HG03066 (cell line): ENCODE measurements around the gene ECHS1.
"Not testable (repeated sequence)": the region's sequence is repeated elsewhere in the genome, so short reads cannot be mapped to it uniquely, and the experiment has no call there.

Source experiments
- ATAC-seq: cut with Tn5 transposase; IDR thresholded peaks from one replicate; pipeline ENCODE4 v1.9.1; 2021; ENCODE audit warnings: low read depth; ENCODE audit not compliant: unreplicated experiment

ECHS1 gene

DNA sequence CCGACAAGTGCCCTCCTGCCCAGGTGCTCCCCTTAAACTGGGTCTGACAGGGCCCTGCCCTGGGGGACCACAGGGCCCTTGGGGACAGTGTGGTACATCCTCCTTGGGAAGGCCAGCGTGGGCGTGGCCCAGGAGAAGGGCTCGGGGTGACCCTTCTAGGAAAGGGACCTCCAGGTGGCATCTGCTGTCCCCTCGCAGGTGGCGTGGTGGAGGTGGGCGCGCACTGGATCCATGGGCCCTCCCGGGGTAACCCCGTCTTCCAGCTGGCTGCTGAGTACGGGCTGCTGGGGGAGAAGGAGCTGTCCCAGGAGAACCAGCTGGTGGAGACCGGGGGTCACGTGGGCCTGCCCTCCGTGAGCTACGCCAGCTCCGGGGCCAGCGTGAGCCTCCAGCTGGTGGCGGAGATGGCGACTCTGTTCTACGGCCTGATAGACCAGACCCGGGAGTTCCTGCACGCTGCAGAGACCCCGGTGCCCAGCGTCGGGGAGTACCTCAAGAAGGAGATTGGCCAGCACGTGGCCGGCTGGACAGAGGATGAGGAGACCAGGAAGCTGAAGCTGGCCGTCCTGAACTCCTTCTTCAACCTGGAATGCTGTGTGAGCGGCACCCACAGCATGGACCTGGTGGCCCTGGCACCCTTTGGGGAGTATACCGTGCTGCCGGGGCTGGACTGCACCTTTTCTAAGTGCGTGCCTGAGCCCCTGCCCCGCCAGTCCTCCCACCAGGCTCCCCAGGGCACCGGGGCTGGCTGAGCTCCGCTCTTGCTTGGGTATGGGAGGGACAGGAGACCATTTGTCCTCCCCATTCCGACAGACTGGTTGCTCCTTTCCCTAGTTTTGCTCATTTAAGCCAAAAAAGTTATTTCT lies 6.9 kb upstream of the ECHS1 start:
- peak; percentile 4 for ATAC-seq

- ATAC-seq, result peak; percentile 46
Observed at GRCh38 chr10:133379152-133379800, 6.1 kb upstream of the ECHS1 start, which contains the start of gene PAOX. Gene PAOX, plus strand, starts transcription at chr10:133379262. Its CDS starts 55 bp downstream, at chr10:133379317.

- peak; percentile 36 for ATAC-seq
Observed at GRCh38 chr10:133378251-133379096, 5.3 kb upstream of the ECHS1 start.

DNA sequence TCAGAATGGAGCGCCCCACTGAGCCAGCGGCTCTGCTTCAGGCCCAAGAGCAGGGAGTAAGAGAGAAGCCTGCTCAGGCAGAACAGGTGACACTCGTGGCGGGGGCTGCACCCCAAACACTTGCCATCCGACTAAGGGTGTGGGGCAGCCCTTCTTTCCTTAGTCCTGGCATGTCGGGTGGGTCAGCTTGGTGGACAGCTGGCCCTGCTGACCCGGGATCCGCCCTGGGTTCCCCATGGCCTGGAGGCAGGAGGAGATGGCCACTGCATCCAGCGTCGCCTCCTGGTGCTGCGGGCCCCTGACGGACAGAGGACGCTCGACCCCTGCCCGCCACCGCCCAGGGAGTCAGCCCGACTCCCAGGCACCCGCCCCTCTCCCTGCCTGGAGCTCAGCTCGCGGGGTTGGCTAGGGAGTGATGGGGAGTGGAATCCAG lies 4.7 kb upstream of the ECHS1 start:
- ATAC-seq, result no peak

DNA sequence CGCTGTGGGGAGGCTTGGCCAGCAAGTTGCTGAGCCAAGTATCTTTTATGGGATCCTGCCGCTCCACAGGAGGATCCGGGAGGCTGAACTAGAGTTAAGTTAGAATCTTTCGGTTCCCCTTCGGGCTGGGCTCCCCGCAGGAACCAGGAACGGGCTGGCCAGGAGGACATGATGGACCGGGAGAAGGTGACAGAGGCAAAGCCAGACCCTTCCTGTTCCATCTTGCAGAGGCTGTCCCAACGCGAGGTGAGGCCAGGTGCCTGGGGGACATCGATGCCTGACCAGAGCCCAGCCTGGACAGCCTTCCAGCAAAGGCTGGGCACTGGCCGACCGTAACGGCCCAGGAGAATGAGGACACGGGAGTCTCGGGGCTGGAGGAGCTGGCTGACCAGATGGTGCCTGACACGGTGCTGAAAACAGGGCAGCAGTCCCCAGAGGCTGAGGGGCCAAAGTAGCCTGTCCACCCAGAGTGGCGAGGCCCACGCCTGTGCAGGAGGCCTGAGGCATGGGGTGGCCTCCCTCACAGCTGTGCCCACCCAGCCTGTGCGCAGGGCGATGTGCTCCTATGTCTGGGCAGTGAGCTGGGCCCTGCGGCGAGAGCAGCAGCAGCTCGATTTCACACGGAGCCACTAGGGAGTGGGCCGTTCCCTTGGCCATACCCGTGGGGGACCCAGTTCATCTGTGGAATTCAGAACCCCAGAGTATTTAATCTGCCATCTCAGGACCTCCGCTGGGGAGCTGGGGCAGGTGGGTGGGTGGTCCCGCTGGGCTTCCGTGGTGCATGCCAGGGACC lies 4.1 kb upstream of the ECHS1 start:
- no peak for ATAC-seq

- ATAC-seq, result not testable (repeated sequence)
Observed at GRCh38 chr10:133376183-133376582, 3.0 kb upstream of the ECHS1 start.

- ATAC-seq, result no peak
Observed at GRCh38 chr10:133375357-133376115, 2.4 kb upstream of the ECHS1 start.

GRCh38 chr10:133372507-133372906 lies 647 bp downstream of the ECHS1 start:
- no peak for ATAC-seq

DNA sequence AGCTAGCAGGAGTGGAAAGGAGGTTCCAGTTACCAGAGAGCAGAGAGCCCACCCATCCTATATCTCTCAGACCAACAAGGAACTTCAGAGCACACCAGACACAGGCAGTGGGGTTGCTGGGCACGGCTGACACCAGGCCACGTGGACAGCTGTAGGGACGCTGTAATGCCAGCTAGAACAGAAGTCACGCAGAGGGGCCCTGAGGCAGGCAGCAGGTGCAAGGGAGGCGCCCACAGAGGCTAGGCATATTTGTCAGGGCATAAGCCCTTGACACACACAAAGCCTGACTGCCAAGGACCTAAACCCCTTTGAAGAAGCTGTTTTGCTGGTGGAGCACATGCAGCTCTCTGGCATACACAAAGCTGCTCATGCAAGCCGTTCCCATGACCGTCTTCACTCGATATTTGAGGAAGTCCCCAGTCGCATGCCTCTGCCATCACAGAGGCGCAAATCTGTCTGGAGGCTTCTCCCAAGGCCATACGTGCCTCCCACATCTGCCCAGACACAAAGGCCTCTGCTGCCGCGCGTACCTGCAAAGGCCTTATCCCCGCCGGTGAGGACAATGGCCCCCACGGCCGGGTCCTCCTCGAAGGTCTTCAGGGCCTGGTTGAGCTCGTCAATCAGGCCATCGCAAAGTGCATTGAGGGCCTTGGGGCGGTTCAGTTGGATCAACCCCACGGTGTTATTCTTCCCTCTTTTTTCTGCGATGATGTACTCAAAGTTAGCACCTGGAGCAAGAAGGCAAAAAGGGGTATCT lies 2.9 kb downstream of the ECHS1 start:
- ATAC-seq, result no peak

DNA sequence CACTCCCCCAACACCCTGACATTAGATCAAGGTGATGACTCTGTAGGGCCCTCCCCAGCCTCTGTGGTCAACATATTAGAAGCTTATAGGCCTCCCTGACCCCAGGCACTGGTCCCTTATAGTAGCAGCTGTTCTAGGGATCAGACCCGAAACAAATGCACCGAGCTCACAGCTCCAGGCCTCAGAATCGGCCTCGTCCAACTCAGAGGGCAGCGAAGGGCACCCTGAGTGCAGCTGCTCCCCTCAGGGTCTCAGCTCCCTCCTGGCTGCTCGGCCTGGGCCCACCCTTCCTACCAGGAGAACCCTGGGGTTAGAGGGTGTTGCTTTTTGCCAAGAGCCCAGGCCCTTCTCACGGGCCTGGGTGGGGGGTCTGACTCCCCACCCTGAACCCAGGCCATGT lies 5.0 kb downstream of the ECHS1 start:
- ATAC-seq, result no peak

GRCh38 chr10:133367461-133367860 lies 5.7 kb downstream of the ECHS1 start:
- ATAC-seq, result not testable (repeated sequence)

DNA sequence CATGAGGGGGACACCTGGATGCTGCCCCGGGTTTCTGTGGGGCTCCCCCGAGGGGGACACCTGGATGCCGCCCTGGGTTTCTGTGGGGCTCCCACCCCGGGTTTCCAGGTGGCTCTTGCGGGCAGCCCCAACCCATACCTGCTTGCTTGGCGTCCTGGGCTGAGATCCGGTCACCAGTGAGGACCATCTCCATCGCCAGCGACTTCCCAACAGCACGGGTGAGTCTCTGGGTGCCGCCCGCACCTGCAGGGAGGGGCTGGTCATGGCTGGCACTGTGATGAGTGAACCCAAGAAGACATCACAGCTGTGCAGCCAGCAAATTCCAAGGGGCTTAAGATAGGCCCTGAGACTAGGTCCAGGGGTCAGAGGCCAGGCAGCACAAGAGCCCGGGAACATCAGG lies 6.4 kb downstream of the ECHS1 start:
- no peak for ATAC-seq

DNA sequence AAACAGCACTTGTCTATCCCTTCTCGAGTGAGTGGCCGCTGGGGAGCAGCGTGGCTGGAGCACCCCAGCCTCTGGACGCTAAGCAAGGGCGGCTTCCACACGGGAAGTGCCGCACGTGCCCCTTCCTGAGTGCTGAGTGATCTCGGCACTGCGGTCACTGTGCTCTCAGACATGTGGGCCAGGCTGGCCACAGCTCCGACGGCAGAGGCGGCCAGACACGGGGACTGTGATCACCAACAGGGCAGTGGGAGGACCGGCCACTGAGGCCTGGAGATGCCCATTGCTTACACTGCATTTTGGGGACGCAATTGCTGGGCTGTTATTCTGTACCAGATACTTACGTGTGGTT lies 7.0 kb downstream of the ECHS1 start:
- ATAC-seq, result no peak

DNA sequence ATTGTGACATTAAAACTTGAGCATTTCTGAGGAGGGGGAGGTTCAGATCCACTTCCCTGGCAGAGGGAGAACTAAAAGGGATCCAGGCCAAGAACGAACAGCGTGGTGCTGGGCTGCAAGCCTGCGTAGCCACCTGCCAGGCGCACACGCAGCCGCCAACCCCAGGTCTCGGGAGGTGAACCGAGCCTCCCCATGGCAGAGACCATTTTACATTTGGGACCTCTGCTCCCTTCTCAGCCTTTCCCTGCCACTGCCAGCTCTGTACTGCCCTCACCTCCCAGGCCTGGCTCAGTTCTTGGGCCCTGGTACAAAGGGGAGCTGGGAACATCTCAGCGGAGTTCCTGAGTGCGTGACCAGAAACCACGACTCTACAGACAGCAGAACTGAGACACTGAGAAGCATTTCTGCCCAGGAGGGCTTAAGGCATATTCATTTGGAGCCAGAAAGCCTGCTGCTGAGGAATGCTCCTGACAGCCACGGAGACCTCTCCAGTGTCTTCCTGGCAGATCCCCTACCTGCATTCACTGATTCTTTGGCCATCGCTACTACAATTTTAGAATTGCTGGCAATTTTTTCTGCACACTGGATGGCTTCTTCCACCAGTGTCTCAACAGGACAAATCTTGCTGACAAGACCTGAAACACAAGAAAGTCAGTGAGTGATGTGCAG lies 7.6 kb downstream of the ECHS1 start:
- no peak for ATAC-seq

DNA sequence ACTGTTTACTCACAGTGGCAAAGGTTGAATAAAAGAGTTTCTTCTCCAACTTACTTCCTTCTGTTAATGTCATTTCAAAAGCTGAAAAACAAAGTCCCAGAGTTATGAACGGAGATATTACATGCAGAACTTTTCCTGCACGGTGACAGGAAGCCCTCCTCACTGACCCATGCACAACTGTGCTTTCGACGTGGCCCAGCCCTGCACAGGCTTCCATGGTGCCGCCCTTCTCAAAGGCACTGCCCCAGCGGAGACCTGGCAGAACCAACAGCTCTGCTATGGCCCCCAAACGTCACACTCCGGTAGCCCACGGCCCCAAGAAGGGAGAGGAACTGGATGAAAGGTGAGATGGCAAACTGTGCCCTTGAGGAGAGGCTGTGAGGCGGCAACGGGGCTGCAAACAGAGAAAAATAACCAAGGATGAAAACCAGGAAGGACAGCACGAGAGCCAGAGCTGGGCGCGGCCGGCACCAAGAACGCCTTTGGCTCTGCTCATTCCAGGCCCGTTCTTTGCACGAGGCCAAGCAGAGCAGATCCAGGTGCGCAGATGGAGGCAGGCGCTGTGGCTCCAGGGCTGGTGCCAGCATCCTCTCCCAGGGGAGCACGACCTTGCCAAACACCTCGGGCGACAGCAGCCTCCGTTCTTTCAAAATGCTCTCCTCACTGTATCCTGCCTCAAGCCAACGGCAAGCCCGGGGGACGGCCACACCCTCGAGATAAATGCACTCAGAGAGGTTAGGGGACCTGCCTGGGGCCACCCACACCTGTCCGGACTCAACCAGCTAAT lies 8.3 kb downstream of the ECHS1 start:
- no peak for ATAC-seq

DNA sequence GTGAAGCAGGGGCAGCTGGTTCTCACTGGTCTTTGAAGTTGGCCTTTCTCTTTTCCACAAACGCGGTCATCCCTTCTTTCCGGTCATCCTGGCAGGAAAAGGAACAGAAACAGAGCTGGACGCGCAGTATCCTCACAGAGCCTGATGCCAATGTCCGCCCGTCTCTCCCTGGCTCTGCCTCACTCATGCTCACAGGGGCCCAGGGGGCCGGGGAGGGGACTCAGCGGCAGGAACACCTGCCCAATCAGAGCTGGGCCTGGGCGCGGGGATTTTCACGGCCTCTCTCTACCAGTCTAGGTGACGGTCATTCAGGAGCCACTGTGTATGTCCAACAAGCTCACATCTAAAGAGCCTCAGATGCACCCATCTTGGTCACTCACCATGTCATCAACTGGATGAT lies 10.3 kb downstream of the ECHS1 start:
- ATAC-seq, result no peak

- ATAC-seq, result no peak
Observed at GRCh38 chr10:133361773-133362441, 11.2 kb downstream of the ECHS1 start.
